GM18951 (cell line): ENCODE data around the gene POU6F1.
"Not testable (repeated sequence)": the region's sequence is repeated elsewhere in the genome, so short reads cannot be mapped to it uniquely, and the experiment has no call there.

Experiments used
- POLR2A ChIP-seq: IDR thresholded peaks from 4 replicates; pipeline ENCODE4 v1.6.1; 2011; ENCODE audit warnings: mild to moderate bottlenecking; ENCODE audit not compliant: insufficient read length, insufficient read depth; ENCODE audit errors: extremely low read depth
- in situ Hi-C: fragments of 300-500 bp; cut with MboI; formaldehyde crosslinking; loops from one replicate; pipeline ENCODE4 v1.12.0; 2022; ENCODE audit warnings: low sequenced_read_pairs, mixed read lengths, inconsistent platforms; ENCODE audit not compliant: unreplicated experiment

Gene POU6F1

DNA sequence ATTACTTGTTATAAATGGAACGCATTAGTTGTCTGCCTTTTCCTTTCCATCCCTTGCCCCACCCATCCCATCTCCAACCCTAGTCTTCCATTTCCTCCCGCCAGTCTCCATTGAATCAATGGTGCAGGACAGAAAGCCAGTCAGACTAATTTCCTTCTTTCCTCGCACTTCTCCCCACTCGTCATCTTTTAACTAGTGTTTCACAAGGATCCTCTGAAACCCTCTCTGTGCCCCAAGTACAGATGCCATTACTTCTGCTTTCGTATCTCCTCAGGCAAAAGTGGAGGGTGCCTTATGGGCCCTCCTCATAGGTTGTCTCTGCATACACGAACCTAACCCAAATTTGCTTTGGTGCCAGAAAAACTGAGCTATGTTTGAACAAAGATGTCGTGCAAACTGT is 25.0 kb upstream of the POU6F1 start:
- in situ Hi-C loops = no loop called here
- TF ChIP-seq POLR2A = no peak

GRCh38 chr12:51242120-51242519 is 24.3 kb upstream of the POU6F1 start:
- TF ChIP-seq POLR2A = no peak
- in situ Hi-C loops = no loop called here

DNA sequence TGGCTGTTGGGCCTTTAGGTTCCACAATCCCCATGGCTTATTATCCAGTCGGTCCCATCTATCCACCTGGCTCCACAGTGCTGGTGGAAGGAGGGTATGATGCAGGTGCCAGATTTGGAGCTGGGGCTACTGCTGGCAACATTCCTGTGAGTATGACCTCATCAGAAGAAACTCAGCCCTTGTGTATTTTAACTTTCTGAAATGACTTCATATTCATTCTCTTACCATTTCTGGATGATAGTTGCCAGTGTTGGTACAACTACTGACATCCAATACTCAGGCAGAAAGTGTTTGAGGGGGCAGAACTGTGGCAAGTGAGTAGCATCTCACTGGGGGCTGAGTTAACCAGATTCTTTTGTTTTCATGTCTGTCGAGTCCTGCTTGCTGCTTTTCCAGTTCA is 23.1 kb upstream of the POU6F1 start:
- in situ Hi-C loops = no loop called here

GRCh38 chr12:51238510-51239334 is 20.9 kb upstream of the POU6F1 start, which contains the start of gene DAZAP2:
TSS of gene DAZAP2 (plus strand) at chr12:51238826. CDS start at chr12:51238908, 82 bp downstream.
- in situ Hi-C loops = no loop called here
- peak; percentile 85 for TF ChIP-seq POLR2A

More for the DNA sequence above, 23.1 kb upstream of the POU6F1 start:
- no peak for TF ChIP-seq POLR2A

- TF ChIP-seq POLR2A = no peak
- in situ Hi-C loops = no loop called here
These were observed 20.2 kb upstream of the POU6F1 start for GRCh38 chr12:51238037-51238509.

GRCh38 chr12:51234530-51234929 is 16.7 kb upstream of the POU6F1 start:
- TF ChIP-seq POLR2A = no peak
- in situ Hi-C loops = no loop called here

GRCh38 chr12:51232642-51233041 is 14.8 kb upstream of the POU6F1 start:
- in situ Hi-C loops = no loop called here
- no peak for TF ChIP-seq POLR2A

DNA sequence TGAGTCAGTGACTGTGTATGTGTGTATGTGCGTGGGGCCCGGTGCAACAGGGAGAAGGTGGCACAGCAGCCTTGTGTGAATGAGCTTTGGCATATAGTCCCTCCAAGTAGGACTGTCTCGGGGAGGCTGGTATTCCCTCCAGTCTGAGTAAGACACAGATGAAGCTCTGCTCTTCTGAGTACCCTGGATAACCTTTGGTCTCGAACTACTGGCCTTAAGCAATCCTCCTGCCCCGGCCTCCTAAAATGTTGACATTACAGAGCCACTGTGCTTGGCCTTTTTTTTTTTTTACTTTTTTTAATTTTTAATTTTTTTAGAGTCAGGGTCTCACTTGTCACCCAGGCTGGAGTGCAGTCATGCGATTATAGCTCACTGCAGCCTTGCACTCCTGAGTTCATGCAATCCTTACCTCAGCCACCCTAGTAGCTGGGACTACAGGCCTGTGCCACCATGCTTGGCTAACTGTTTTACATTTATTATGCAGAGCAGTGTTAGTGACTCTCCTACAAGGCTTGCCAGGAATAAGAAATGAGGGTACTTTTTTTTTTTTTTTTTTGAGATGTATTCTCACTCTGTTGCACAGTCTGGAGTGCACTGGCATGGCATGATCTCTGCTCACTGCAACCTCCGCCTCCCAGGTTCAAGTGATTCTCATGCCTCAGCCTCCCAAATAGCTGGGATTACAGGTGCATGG is 11.4 kb upstream of the POU6F1 start:
- no peak for TF ChIP-seq POLR2A
- in situ Hi-C loops = no loop called here

GRCh38 chr12:51227962-51228361 is 10.1 kb upstream of the POU6F1 start:
- no peak for TF ChIP-seq POLR2A
- in situ Hi-C loops = no loop called here

GRCh38 chr12:51227112-51227511 is 9.2 kb upstream of the POU6F1 start:
- in situ Hi-C loops = not testable (repeated sequence)

GRCh38 chr12:51225771-51226170 is 7.9 kb upstream of the POU6F1 start:
- in situ Hi-C loops = no loop called here
- TF ChIP-seq POLR2A = no peak

GRCh38 chr12:51225234-51225633 is 7.4 kb upstream of the POU6F1 start:
- in situ Hi-C loops = no loop called here
- no peak for TF ChIP-seq POLR2A

GRCh38 chr12:51224625-51225024 is 6.8 kb upstream of the POU6F1 start:
- in situ Hi-C loops = no loop called here
- no peak for TF ChIP-seq POLR2A

DNA sequence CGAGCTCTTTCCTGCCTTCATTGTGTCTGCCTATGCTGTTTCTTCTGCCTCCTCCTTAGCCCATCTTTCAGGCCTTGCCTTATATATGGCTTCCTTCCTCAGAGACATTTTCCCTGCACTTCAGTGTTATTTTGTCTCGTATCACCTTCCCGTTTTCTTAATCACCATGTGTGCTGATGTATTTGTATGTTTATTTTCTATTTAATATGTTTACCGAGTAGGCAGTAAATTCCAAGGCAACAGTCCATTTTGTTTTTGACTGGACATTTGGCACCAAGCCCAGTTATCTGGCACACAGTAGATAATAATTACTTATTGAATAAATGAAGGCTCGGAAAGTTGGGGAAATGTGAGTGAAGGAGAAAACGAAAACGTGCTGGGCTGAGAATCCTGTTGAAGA is 4.6 kb upstream of the POU6F1 start:
- in situ Hi-C loops = no loop called here
- TF ChIP-seq POLR2A = no peak

GRCh38 chr12:51219857-51220256 is 2.0 kb upstream of the POU6F1 start:
- in situ Hi-C loops = not testable (repeated sequence)
